ENCODE data around the gene APMAP. TPM values are rescaled to one million over a fixed set of nuclear protein-coding genes. Genes with fewer than 3 reads are reported as not detected.

APMAP gene
- total and polyA plus RNA-seq, 2 of the 13 experiments (the other 11 are each of a cell fraction or from before 2014, with no cell fraction given): 168 to 214 TPM

DNA sequence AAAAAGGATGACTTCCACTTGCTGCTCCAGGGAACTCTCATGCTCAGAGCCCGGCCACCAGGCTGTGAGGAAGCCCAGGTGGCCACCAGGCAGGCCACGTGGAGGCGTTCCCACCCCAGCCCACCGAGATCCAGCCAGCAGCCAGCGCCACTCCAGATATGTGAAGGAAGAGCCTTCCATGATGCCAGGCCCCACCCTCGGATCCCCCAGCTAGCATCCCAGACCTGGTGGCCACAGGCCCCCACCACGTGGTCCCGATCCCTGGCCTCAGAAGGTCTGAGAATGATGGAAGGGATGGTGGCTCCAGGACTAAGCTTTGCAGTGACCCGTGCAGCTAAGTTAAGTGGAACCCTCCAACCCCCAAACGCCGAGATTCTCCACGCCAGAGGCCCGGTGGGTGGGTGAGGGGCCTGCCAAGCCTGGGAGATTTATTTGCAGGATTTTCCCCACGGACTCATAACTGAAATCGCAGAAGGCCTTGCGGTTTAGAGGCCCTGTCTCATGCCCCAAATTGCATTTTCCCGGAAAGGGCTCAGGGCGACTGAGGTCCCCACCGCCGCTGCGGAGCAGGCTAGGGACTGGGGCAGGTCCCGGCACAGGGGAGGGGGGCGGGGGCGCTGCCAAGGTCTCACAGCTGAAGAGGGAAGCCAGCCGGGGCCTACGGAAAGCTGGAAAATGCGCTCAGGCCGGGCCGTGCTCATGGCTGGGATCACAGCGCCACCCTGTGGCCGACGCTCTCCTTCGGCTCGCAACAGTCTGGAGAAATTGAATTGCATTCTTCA, 74.6 kb downstream of the APMAP start (continued):
- TF ChIP-seq, protein P1, sequence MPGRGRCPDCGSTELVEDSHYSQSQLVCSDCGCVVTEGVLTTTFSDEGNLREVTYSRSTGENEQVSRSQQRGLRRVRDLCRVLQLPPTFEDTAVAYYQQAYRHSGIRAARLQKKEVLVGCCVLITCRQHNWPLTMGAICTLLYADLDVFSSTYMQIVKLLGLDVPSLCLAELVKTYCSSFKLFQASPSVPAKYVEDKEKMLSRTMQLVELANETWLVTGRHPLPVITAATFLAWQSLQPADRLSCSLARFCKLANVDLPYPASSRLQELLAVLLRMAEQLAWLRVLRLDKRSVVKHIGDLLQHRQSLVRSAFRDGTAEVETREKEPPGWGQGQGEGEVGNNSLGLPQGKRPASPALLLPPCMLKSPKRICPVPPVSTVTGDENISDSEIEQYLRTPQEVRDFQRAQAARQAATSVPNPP (CRISPR knock-in tag; IDR thresholded peaks at IDR 0.05): no peak
- TF ChIP-seq KDM2A (CRISPR knock-in tag; IDR thresholded peaks at IDR 0.05; ENCODE audit: borderline replicate concordance, low read depth): peak; percentile 76
- TF ChIP-seq, protein P2, sequence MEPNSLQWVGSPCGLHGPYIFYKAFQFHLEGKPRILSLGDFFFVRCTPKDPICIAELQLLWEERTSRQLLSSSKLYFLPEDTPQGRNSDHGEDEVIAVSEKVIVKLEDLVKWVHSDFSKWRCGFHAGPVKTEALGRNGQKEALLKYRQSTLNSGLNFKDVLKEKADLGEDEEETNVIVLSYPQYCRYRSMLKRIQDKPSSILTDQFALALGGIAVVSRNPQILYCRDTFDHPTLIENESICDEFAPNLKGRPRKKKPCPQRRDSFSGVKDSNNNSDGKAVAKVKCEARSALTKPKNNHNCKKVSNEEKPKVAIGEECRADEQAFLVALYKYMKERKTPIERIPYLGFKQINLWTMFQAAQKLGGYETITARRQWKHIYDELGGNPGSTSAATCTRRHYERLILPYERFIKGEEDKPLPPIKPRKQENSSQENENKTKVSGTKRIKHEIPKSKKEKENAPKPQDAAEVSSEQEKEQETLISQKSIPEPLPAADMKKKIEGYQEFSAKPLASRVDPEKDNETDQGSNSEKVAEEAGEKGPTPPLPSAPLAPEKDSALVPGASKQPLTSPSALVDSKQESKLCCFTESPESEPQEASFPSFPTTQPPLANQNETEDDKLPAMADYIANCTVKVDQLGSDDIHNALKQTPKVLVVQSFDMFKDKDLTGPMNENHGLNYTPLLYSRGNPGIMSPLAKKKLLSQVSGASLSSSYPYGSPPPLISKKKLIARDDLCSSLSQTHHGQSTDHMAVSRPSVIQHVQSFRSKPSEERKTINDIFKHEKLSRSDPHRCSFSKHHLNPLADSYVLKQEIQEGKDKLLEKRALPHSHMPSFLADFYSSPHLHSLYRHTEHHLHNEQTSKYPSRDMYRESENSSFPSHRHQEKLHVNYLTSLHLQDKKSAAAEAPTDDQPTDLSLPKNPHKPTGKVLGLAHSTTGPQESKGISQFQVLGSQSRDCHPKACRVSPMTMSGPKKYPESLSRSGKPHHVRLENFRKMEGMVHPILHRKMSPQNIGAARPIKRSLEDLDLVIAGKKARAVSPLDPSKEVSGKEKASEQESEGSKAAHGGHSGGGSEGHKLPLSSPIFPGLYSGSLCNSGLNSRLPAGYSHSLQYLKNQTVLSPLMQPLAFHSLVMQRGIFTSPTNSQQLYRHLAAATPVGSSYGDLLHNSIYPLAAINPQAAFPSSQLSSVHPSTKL (CRISPR knock-in tag; IDR thresholded peaks at IDR 0.05): peak; percentile 43
- no peak for TF ChIP-seq ZNF430 (CRISPR knock-in tag; IDR thresholded peaks at IDR 0.05)
- TF ChIP-seq KAT8 (CRISPR knock-in tag; IDR thresholded peaks at IDR 0.05): no peak
- TF ChIP-seq ZNF724P (CRISPR knock-in tag; IDR thresholded peaks at IDR 0.05; ENCODE audit: borderline replicate concordance): no peak
- TF ChIP-seq ZNF180 (CRISPR knock-in tag; IDR thresholded peaks at IDR 0.05; ENCODE audit: borderline replicate concordance, low read depth): no peak
- TF ChIP-seq ZNF747 (CRISPR knock-in tag; IDR thresholded peaks at IDR 0.05; ENCODE audit: borderline replicate concordance): no peak
- peak; percentile 42; the same call in 1 of the 3 replicates for TF ChIP-seq MXI1 (IDR thresholded peaks at IDR 0.05; ENCODE audit: borderline replicate concordance, low read depth, low read length)
- peak; percentile 33; the same call in 1 of the 2 replicates for TF ChIP-seq MYC (CRISPR knock-in tag; IDR thresholded peaks at IDR 0.05; ENCODE audit: borderline replicate concordance)
- no peak for TF ChIP-seq RXRB (CRISPR knock-in tag; IDR thresholded peaks at IDR 0.05; ENCODE audit: borderline replicate concordance)
- no peak for TF ChIP-seq MED1 (CRISPR knock-in tag; IDR thresholded peaks at IDR 0.05)
- no peak for TF ChIP-seq ZNF282 (IDR thresholded peaks at IDR 0.05; ENCODE audit: partially characterized antibody)
- TF ChIP-seq ZNF350 (CRISPR knock-in tag; IDR thresholded peaks at IDR 0.05; ENCODE audit: borderline replicate concordance, low read depth): no peak
- TF ChIP-seq, protein P3, sequence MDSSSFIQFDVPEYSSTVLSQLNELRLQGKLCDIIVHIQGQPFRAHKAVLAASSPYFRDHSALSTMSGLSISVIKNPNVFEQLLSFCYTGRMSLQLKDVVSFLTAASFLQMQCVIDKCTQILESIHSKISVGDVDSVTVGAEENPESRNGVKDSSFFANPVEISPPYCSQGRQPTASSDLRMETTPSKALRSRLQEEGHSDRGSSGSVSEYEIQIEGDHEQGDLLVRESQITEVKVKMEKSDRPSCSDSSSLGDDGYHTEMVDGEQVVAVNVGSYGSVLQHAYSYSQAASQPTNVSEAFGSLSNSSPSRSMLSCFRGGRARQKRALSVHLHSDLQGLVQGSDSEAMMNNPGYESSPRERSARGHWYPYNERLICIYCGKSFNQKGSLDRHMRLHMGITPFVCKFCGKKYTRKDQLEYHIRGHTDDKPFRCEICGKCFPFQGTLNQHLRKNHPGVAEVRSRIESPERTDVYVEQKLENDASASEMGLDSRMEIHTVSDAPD (CRISPR knock-in tag; IDR thresholded peaks at IDR 0.05): no peak
- no peak for TF ChIP-seq SETDB1 (CRISPR knock-in tag; IDR thresholded peaks at IDR 0.05; ENCODE audit: borderline replicate concordance)
- no peak for TF ChIP-seq CENPT (CRISPR knock-in tag; IDR thresholded peaks at IDR 0.05; ENCODE audit: low read depth)
- TF ChIP-seq ZFP62 (CRISPR knock-in tag; IDR thresholded peaks at IDR 0.05): 0 out of 2 replicates have a peak, but pooled peaks have one; percentile 13
- no peak for TF ChIP-seq SP140L (CRISPR knock-in tag; IDR thresholded peaks at IDR 0.05; ENCODE audit: borderline replicate concordance)
- TF ChIP-seq, protein P4, sequence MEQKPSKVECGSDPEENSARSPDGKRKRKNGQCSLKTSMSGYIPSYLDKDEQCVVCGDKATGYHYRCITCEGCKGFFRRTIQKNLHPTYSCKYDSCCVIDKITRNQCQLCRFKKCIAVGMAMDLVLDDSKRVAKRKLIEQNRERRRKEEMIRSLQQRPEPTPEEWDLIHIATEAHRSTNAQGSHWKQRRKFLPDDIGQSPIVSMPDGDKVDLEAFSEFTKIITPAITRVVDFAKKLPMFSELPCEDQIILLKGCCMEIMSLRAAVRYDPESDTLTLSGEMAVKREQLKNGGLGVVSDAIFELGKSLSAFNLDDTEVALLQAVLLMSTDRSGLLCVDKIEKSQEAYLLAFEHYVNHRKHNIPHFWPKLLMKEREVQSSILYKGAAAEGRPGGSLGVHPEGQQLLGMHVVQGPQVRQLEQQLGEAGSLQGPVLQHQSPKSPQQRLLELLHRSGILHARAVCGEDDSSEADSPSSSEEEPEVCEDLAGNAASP (CRISPR knock-in tag; IDR thresholded peaks at IDR 0.05; ENCODE audit: borderline replicate concordance): 0 out of 2 replicates have a peak, but pooled peaks have one; percentile 28
- TF ChIP-seq, protein P5, sequence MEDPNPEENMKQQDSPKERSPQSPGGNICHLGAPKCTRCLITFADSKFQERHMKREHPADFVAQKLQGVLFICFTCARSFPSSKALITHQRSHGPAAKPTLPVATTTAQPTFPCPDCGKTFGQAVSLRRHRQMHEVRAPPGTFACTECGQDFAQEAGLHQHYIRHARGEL (CRISPR knock-in tag; IDR thresholded peaks at IDR 0.05): no peak
- TF ChIP-seq XRCC5 (optimal IDR thresholded peaks at IDR 0.05; ENCODE audit: low read length): peak; percentile 78

All from HepG2 (cell line).